Pancreas (tissue), 10 donors: ENCODE data around the gene MUS81. TPM values are rescaled to one million over a fixed set of nuclear protein-coding genes. Genes with fewer than 3 reads are reported as not detected.

Experiments used
- ATAC-seq, 4 donors: fragments of 200-7000 bp; cut with Tn5 transposase; one replicate each; pipeline versions ENCODE4 v1.8.0 to v1.9.1; 2020; ENCODE audit warnings: mild to moderate bottlenecking in 4 of 4, moderate library complexity in 4 of 4
- DNase-seq, 6 donors: peaks; one replicate each; pipeline ENCODE4 v3.0.0-alpha.2; 2020
- FAIRE-seq: peaks from 2 replicates; lab custom pipeline; 2012; peaks lifted over from hg19 to GRCh38; lab: Jason Lieb, UNC
- H3K27ac ChIP-seq, 4 donors: fragments of 200-600 bp; sonication (generic); 1 replicate in 3 of 4; 2 replicates in 1 of 4; pipeline versions ENCODE4 v1.5.0 to v1.8.0; 2020
- H3K27me3 ChIP-seq, 4 donors: fragments of 200-600 bp; one replicate each; pipeline ENCODE4 v1.8.0; 2021
- H3K36me3 ChIP-seq, 3 donors: fragments of 200-600 bp; sonication (generic) in 1 of 3; one replicate each; pipeline versions ENCODE4 v1.5.0 to v1.8.0; 2020 to 2021
- H3K4me1 ChIP-seq, 3 donors: fragments of 200-600 bp; one replicate each; pipeline ENCODE4 v1.8.0; 2021
- H3K4me3 ChIP-seq, 4 donors: fragments of 200-600 bp; sonication (generic) in 2 of 4; one replicate each; pipeline versions ENCODE4 v1.5.0 to v1.8.0; 2020 to 2021
- H3K9me3 ChIP-seq, 4 donors: fragments of 200-600 bp; one replicate each; pipeline ENCODE4 v1.8.0; 2021
- WGBS, 2 donors: extraction: QIAGEN DNeasy Blood & Tissue Kit; methylation state at CpG; one replicate each; pipeline ENCODE4 v1.1.7; 2013; 5-methylcytosine and 5-hydroxymethylcytosine counted together
- intact Hi-C, 3 donors: fragments of 100-400 bp; cut with DNase I; formaldehyde crosslinking; loops; one replicate each; pipeline versions ENCODE4 v1.11.1 to v1.14.2; 2022
- polyA plus RNA-seq, 2 donors: library from polyadenylated mRNA; stranded (reverse); fragments of 200-250 nt; gene quantifications; one replicate each; pipeline ENCODE4 v1.2.3, GENCODE V29; 2013
- total RNA-seq, 6 donors: library from RNA; stranded (reverse); fragmentation: NEBNext Ultra II Directional in 4 of 6; extraction: Animal tissue kit (Norgen Biotek cat#: 25700) in 4 of 6; gene quantifications; one replicate each; pipeline versions ENCODE4 v1.2.1 to v1.2.4, GENCODE V29; 2021 to 2023
- TF ChIP-seq, protein P1 (sequence below), 4 donors: fragments of 200-600 bp; sonication (generic) in 3 of 4; IDR thresholded peaks; one replicate each; pipeline versions ENCODE4 v1.5.0 to v1.8.0; 2021; ENCODE audit warnings: antibody characterized with exemption in 4 of 4
- donor health status: healthy with polysubstance abuse.
- donor health status: DM: no; HTN: no; CAD: no; lungs with moderate emphysema.
- donor health status: DM: no; HTN: no; CAD: no.
- donor health status: control.
- donor health status: control.
- donor health status: Bipolar disorder and iron deficiency.
- donor health status: DM: yes; HTN: yes; CAD: no.
- donor health status: DM: no; HTN: no; CAD: no.
- donor health status: DM: no; HTN: no; CAD: no.
- donor health status: DM: yes; HTN: yes; CAD: no.

Gene MUS81
- total and polyA plus RNA-seq, 8 donors = 12.7 to 62.6 (median 22.5) TPM

DNA sequence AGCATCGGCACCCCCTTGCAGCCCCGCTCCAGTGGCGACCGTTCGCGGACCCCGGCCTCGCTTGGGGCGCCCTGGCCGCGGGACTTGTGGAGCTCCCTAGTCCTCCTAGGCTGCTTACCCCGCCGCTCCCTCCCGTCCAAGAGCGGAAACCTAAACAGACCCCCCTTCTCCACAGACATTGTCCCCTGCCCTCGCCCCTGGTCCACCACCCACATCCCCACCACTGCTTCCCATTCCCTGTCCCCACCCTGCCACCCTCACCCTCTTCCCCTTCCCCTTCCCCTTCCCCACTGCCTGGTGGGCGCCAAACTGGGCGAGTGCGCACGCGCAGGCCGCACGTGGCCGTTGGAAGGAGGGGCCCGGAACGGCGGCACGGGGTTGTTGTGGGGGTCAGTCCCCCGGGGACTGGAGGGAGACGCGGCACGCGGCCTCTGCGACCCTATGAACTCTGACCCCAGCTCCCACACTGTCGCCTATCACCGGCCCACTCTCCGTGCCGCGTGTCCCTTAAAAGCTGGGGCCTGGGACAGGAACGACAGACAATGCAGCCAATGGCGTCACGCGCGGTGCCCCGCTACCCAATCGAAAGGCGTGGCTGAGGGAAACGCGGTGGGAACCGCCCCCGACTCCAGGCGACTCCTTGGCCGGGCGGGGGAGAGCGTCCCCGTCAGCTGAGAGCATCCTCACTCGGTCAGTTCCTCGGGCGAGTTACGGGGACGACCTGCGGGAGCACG lies 26.8 kb upstream of the MUS81 start, which contains the start of gene SNX32:
Gene SNX32 (plus strand): TSS at position 667 of the 734 bp plus-strand sequence. CDS start 103 bp downstream, outside the sequence.
- intact Hi-C loops = no loop called here
- no peaks in the 10 kb centered on the region for H3K9me3 ChIP-seq
- TF ChIP-seq, protein P1, sequence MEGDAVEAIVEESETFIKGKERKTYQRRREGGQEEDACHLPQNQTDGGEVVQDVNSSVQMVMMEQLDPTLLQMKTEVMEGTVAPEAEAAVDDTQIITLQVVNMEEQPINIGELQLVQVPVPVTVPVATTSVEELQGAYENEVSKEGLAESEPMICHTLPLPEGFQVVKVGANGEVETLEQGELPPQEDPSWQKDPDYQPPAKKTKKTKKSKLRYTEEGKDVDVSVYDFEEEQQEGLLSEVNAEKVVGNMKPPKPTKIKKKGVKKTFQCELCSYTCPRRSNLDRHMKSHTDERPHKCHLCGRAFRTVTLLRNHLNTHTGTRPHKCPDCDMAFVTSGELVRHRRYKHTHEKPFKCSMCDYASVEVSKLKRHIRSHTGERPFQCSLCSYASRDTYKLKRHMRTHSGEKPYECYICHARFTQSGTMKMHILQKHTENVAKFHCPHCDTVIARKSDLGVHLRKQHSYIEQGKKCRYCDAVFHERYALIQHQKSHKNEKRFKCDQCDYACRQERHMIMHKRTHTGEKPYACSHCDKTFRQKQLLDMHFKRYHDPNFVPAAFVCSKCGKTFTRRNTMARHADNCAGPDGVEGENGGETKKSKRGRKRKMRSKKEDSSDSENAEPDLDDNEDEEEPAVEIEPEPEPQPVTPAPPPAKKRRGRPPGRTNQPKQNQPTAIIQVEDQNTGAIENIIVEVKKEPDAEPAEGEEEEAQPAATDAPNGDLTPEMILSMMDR (IDR thresholded peaks at IDR 0.05) = no peak
- H3K36me3 ChIP-seq = no peaks in the 10 kb centered on the region
- no peaks in the 10 kb centered on the region for H3K4me1 ChIP-seq
- no peak within 1 kb of the TSS for H3K27ac ChIP-seq
- WGBS, 2 donors = 2% methylated on average over 53 to 63 of the region's 63 CpGs
- H3K4me3 ChIP-seq = peak within 1 kb of the TSS; percentile 33 to 58 (median 40)
- ATAC-seq (peak; percentile 100), FAIRE-seq (no peak), DNase-seq (peak; percentile 92 to 98 (median 96))
- no peaks in the 10 kb centered on the region for H3K27me3 ChIP-seq

- intact Hi-C loops = no loop called here
- FAIRE-seq = no peak
- no peak overlapping the region for H3K27ac ChIP-seq
- peak in 1 of 4 donors; percentile 3 for ATAC-seq
- no peak for DNase-seq
- H3K4me1 ChIP-seq = no peaks in the 10 kb centered on the region
- no peaks in the 10 kb centered on the region for H3K36me3 ChIP-seq
- TF ChIP-seq, protein P1 (IDR thresholded peaks at IDR 0.05) = no peak
- 34 to 37% methylated on average over 6 of the region's 6 CpGs for WGBS, 2 donors
- no peaks in the 10 kb centered on the region for H3K9me3 ChIP-seq
- no peaks in the 10 kb centered on the region for H3K27me3 ChIP-seq
- peak overlapping the region in 3 of 4 donors; percentile 33 to 58 (median 42) for H3K4me3 ChIP-seq
Observed at GRCh38 chr11:65834202-65834601, 26.0 kb upstream of the MUS81 start.

- ATAC-seq (no peak), DNase-seq (no peak), FAIRE-seq (no peak)
- 91 to 92% methylated on average over 4 of the region's 4 CpGs for WGBS, 2 donors
- Histone ChIP-seq H3K4me1 (no peaks in the 10 kb centered on the region), H3K27me3 (no peaks in the 10 kb centered on the region), H3K4me3 (no peak overlapping the region), H3K27ac (no peak overlapping the region), H3K9me3 (no peaks in the 10 kb centered on the region), H3K36me3 (no peaks in the 10 kb centered on the region)
- TF ChIP-seq, protein P1 (IDR thresholded peaks at IDR 0.05) = no peak
- intact Hi-C loops = no loop called here
Observed at GRCh38 chr11:65842144-65842543, 18.1 kb upstream of the MUS81 start.

DNA sequence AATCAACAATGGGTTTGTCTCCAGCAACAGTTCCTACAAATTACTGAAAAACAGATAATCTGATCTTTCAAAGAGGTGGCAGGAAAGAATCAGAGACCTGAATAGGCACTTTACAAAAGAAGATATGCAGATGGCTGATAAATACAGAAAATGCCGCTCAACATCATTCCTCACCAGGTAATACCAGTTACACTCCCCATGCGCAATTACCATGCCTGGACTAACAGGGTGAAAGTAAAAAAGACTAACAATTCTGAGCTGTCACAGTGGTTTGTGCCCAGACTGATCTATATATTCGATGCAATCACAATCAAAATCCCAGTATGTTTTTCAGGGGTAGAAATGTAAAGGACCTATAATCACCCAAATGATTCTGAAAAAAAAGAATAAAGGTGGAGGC lies 16.4 kb upstream of the MUS81 start:
- intact Hi-C loops = no loop called here
- H3K36me3 ChIP-seq = no peaks in the 10 kb centered on the region
- H3K4me1 ChIP-seq = no peaks in the 10 kb centered on the region
- TF ChIP-seq, protein P1 (IDR thresholded peaks at IDR 0.05) = no peak
- ATAC-seq (no peak), DNase-seq (no peak), FAIRE-seq (no peak)
- H3K4me3 ChIP-seq = no peak overlapping the region
- 71 to 76% methylated on average over 3 of the region's 3 CpGs for WGBS, 2 donors
- no peak overlapping the region for H3K27ac ChIP-seq
- H3K9me3 ChIP-seq = no peaks in the 10 kb centered on the region
- no peaks in the 10 kb centered on the region for H3K27me3 ChIP-seq
